Transverse colon (tissue), 4 donors: ENCODE data around the gene ATMIN. TPM values are rescaled to one million over a fixed set of nuclear protein-coding genes. Genes with fewer than 3 reads are reported as not detected.
A peak's percentile ranks its signal among the peaks of the same experiment; 100 is the strongest.

ENCODE experiments used
- DNase-seq: peaks from one replicate; pipeline ENCODE4 v3.0.0-alpha.2; 2019
- H3K27ac ChIP-seq, 4 donors: fragments of 200-600 bp; sonication (generic); 2 replicates each; pipeline ENCODE4 v1.5.1; 2016 to 2018; ENCODE audit warnings: inconsistent platforms in 4 of 4
- H3K27me3 ChIP-seq: fragments of 200-600 bp; sonication (generic); 2 replicates; pipeline ENCODE4 v1.5.1; 2017; ENCODE audit warnings: inconsistent platforms
- H3K36me3 ChIP-seq, 4 donors: fragments of 200-600 bp; sonication (generic); 2 replicates each; pipeline ENCODE4 v1.5.1; 2017 to 2019; ENCODE audit warnings: inconsistent platforms in 4 of 4
- H3K4me1 ChIP-seq, 4 donors: fragments of 200-600 bp; sonication (generic); 2 replicates each; pipeline ENCODE4 v1.5.1; 2017 to 2020; ENCODE audit warnings: inconsistent platforms in 4 of 4
- H3K4me3 ChIP-seq, 4 donors: fragments of 200-600 bp; sonication (generic); 1 replicate in 1 of 4; 2 replicates in 3 of 4; pipeline versions ENCODE4 v1.5.1 to v1.6.1; 2017 to 2019; ENCODE audit warnings: inconsistent platforms in 4 of 4
- H3K9me3 ChIP-seq, 2 donors: fragments of 200-600 bp; sonication (generic); 2 replicates each; pipeline ENCODE4 v1.5.1; 2017 to 2019; ENCODE audit warnings: inconsistent platforms in 2 of 2
- CTCF ChIP-seq, 5 experiments: fragments of 200-600 bp in 3 of 5; fragments of 450-650 bp in 2 of 5; sonication (generic) in 3 of 5; IDR thresholded peaks; 1 replicate in 2 of 5; 2 replicates in 3 of 5; pipeline ENCODE4 v1.5.1; 2016 to 2017; ENCODE audit warnings: antibody characterized with exemption in 5 of 5, inconsistent platforms in 3 of 5, mild to moderate bottlenecking in 2 of 5, moderate library complexity in 1 of 5
- EP300 ChIP-seq: sonication (generic); formaldehyde crosslinking; IDR thresholded peaks from one replicate; pipeline ENCODE4 v1.6.1; 2017; ENCODE audit warnings: antibody characterized with exemption, low read depth
- POLR2A ChIP-seq: fragments of 450-650 bp; IDR thresholded peaks from one replicate; pipeline ENCODE4 v1.6.1; 2016; ENCODE audit warnings: antibody characterized with exemption, mild to moderate bottlenecking, moderate library complexity
- POLR2AphosphoS5 ChIP-seq, 3 donors: sonication (generic); formaldehyde crosslinking; IDR thresholded peaks; one replicate each; pipeline ENCODE4 v1.6.1; 2016; ENCODE audit warnings: antibody characterized with exemption in 3 of 3
- WGBS, 2 donors: methylation state at CpG; one replicate each; pipeline ENCODE4 v1.1.5; 2018; ENCODE audit warnings: low coverage in 1 of 2; 5-methylcytosine and 5-hydroxymethylcytosine counted together
- in situ Hi-C, 4 donors: fragments of 200-750 bp; cut with MboI; loops; one replicate each; pipeline versions ENCODE4 v1.15.0 to v1.15.1; 2017; ENCODE audit warnings: low sequenced_read_pairs in 3 of 4, low pct_ligation_motif_present in 1 of 4, low pct_unique_long_range_greater_than_20kb in 1 of 4
- intact Hi-C: fragments of 100-400 bp; cut with DNase I; formaldehyde crosslinking; loops from one replicate; pipeline ENCODE4 v1.15.1; 2023; ENCODE audit warnings: low total_unique reads
- total RNA-seq, 4 donors: library from RNA; depleted of rRNA; stranded (reverse); fragments of >200 nt; gene quantifications; one replicate each; pipeline ENCODE4 v1.1.0, GENCODE V29; 2016

ATMIN gene
- total RNA-seq, 4 donors from 2014 or later: 24.7 to 86.0 (median 35.5) TPM

- no peak for DNase-seq
- in situ Hi-C loops: loop anchor here in 1 of 4 donors (25.0 kb wide), 1 partner anchor 307 kb away; the partner anchor contains the start of gene GAN
- Histone ChIP-seq H3K27ac (peak overlapping the region; percentile 96 to 100 (median 98)), H3K36me3 (no peaks in the 10 kb centered on the region), H3K4me3 (peak overlapping the region; percentile 76 to 95 (median 86)), H3K9me3 (no peaks in the 10 kb centered on the region), H3K4me1 (peaks cover 4 to 29% (median 21%) of the 10 kb centered on the region in 4 donors), H3K27me3 (no peaks in the 10 kb centered on the region)
- WGBS, 2 donors: 16 to 31% methylated on average over 12 to 18 of the region's 18 CpGs
- TF ChIP-seq POLR2A (no peak), CTCF (IDR thresholded peaks at IDR 0.05) (no peak), POLR2AphosphoS5 (IDR thresholded peaks at IDR 0.05) (no peak), EP300 (no peak)
- intact Hi-C loops: loop anchor here (1.0 to 10.0 kb wide), 3 partner anchors 30 to 1241 kb away; partner anchors contain the start of genes ATMIN and GCSH
Measured at GRCh38 chr16:81005610-81006161, 30.0 kb upstream of the ATMIN start.

GRCh38 chr16:81006211-81006812 is 29.3 kb upstream of the ATMIN start:
- Histone ChIP-seq H3K27ac (peak overlapping the region; percentile 96 to 100 (median 98)), H3K36me3 (no peaks in the 10 kb centered on the region), H3K27me3 (no peaks in the 10 kb centered on the region), H3K4me1 (peaks cover 4 to 29% (median 21%) of the 10 kb centered on the region in 4 donors), H3K4me3 (peak overlapping the region; percentile 76 to 95 (median 86)), H3K9me3 (no peaks in the 10 kb centered on the region)
- in situ Hi-C loops: loop anchor here in 1 of 4 donors (25.0 kb wide), 1 partner anchor 306 kb away; the partner anchor contains the start of gene GAN
- intact Hi-C loops: loop anchor here (1.0 to 10.0 kb wide), 3 partner anchors 29 to 1242 kb away; partner anchors contain the start of genes ATMIN and GCSH
- DNase-seq: peak; percentile 85
- TF ChIP-seq CTCF (IDR thresholded peaks at IDR 0.05): no peak
- no peak for TF ChIP-seq EP300
- TF ChIP-seq POLR2A: no peak
- TF ChIP-seq POLR2AphosphoS5 (IDR thresholded peaks at IDR 0.05): no peak
- WGBS, 2 donors: 0% methylated on average over 48 of the region's 50 CpGs; no CpG with 5 or more reads in 1 of the 2 donors

GRCh38 chr16:81006813-81007695 is 28.6 kb upstream of the ATMIN start, which contains the start of the genes CENPN and CMC2:
TSS of gene CENPN (plus strand) at chr16:81007214. CDS start at chr16:81011940, 4,726 bp downstream.
TSS of gene CMC2 (minus strand) at chr16:81006885. CDS start at chr16:80997394, 9,491 bp downstream.
- H3K9me3 ChIP-seq: no peaks in the 10 kb centered on the region
- peak within 1 kb of the TSS; percentile 96 to 100 (median 98) for H3K27ac ChIP-seq
- peak; percentile 92 to 95 (median 95) for TF ChIP-seq POLR2AphosphoS5 (IDR thresholded peaks at IDR 0.05)
- peak in 2 of 5 experiments; percentile 12 to 42 for TF ChIP-seq CTCF (IDR thresholded peaks at IDR 0.05)
- peak; percentile 91 for TF ChIP-seq POLR2A
- TF ChIP-seq EP300: no peak
- no peaks in the 10 kb centered on the region for H3K27me3 ChIP-seq
- H3K4me1 ChIP-seq: peaks cover 4 to 29% (median 21%) of the 10 kb centered on the region in 4 donors
- in situ Hi-C loops (loop anchor here in 1 of 4 donors (25.0 kb wide), 1 partner anchor 305 kb away; the partner anchor contains the start of gene GAN), intact Hi-C loops (loop anchor here (1.0 to 10.0 kb wide), 3 partner anchors 28 to 1242 kb away; partner anchors contain the start of genes ATMIN and GCSH)
- H3K36me3 ChIP-seq: no peaks in the 10 kb centered on the region
- DNase-seq: peak; percentile 99
- H3K4me3 ChIP-seq: peak within 1 kb of the TSS; percentile 76 to 95 (median 86)
- 0% methylated on average over 4 to 65 of the region's 75 CpGs for WGBS, 2 donors
